GM21619 (cell line): ENCODE results near the gene FOXP1.

ENCODE experiments used
- ATAC-seq: cut with Tn5 transposase; IDR thresholded peaks from one replicate; pipeline ENCODE4 v1.9.1; 2021; ENCODE audit not compliant: unreplicated experiment

The FOXP1 gene

DNA sequence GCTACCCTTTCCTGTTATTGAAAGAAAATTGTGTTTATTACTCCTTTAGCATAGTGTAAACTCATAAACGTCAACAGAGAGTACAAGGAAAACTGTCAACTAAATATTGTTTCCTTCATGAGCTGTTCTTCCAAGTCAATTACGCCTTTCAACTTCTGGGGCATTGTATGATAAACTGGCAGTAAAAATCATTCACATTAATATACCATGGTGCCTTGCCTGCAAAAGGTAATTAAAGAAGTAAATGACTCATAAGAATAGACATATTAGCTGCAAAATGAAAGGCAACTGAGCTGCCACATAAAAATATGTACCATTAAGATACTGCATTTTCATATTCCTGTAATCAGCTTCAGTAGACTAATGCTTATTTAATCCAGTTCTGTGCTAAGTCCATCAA, 447.3 kb downstream of the FOXP1 start:
- no peak for ATAC-seq

DNA sequence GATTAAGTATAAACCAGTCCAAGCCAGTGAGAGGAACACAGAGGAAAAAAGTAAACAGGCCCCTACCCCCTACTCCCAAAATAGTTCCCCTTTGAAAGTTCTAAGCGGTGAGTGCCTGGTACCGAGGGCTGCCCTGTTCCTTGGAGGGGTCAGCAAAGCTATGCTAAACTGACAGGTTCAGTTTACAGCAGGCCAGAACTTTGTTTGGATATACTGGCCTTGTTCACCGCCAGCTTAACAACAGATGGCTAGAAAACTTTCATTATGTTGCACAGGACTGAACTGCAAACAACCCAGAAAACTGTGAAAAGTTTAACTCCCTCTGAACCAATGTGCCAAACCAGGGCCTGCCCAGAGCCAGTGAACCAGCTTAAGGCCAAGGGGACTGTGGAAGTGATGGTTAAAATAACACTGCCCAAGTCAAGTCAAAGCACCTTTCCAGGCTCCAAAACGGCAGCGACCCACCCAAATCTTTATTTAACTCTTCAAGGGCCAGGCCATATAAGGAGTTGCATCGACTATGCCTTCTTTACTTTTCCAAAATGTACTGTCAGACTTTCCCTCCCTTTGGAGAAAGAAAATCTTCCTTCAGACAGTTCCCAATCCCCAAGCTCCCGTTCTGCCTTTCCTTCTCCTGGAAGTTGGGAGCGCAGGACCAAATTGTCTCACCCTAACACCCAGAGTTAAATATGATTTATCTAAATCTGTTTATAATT, 448.0 kb downstream of the FOXP1 start:
- ATAC-seq = no peak

DNA sequence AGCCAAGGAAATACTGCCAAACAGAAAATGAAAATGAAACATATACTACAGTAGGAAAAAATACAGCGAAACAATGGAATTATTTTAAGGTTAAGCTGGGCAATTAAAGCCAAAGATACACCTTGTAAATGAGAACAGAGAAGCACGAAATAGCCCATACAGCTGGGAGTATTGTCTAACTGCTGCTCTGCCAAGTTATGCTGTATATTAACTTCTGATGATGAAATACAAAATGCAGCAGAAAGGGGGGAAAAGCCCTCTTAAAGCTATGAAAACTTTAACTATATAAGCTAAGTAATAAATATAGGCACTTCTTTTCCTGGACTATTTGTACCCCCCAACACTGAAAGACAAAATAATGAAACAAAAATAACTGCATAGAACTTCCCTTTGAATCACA, 449.0 kb downstream of the FOXP1 start:
- no peak for ATAC-seq

DNA sequence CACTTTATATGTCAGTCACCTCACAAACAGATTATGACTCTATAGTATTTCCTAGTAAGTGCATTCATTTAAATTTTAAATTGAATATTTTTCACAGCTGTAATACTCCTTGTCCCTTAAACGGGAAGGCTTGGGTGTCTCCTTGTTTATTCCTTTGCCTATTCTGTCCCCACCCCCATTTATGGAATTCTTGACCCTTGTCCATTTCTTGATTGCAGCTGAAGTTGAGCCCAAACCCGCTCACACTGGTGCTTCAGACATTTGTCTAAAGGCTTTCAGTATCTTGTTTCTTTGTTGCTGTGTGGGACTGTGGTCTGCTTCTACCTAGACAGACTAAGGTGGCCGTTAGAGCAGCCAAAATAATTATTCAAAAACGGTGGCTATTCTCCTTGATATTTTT, 449.7 kb downstream of the FOXP1 start:
- no peak for ATAC-seq

DNA sequence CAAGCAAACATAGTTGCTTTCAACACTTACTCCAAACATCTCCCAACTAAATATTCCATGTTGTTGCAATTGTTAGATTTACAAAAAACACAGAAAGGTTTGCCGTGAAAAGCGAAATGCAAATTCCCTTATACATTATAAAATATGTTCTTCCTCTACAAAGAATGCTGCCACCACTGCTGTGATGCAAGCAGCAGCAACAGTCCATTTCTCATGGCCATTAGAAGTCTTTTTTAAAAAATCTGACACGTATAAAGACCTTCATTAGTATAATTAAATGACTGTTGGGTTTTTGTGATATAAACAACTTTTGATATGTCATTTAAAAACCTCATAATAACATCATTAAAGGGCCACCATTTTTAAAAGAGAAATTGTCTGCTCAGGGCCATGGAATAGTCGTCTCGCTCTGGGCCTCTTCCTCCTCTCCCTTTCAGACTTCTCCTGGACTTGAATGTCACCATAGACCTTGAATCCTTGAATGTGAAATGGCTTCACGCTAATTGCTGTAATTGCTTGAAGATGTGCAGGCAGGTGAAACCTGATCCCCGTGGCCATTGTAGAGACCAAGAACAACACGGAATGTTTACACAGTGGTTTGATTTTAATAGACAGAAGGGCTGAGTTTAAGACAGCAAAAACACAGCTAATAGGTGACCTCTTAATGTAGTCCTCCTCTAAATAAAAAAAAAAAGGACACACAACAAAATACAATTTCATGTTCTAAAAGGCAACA, 450.4 kb downstream of the FOXP1 start:
- ATAC-seq = no peak

DNA sequence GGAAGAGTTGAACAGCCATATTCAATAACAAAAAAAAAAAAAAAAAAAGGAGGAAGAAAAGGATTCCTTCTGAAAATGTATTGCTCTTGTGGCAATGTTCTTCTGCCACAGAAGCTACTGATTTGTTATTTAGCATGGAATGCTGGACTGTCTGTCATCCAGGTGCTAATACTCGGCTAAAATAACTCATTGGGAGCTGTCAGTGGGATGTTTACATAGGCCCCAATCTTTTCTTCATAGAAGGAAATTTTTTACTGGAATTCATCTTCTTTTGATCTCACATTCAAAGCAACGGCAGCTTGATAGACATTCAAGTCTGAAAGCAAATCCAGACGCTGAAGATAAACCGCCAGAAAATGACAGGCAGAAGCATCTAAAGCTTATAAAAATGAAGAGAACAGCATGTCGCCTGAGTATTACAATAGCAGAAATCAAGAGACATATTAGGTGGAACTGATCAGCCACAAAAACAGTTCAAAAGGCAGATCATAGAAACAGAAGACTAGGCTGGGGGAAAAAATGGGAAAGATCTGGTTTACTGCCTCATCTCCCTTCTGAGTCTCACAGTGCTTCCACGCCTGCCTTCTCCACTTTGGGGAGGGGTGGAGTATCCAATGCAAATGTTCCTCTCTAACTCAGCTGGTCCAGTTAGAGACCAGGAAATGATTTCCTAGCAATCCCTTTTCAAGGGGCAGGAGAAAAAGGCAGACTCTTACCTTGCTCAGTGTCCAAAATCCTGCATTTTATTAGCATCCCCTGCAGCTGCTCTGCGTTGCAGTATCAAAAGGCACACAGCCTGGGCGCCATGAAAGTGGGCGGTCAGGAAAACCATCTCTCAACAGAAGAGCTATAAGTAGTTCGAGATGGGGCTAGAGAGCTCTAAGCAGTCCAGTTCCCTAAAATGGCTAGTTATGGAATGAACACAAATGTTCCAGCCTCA, 451.9 kb downstream of the FOXP1 start:
- no peak for ATAC-seq

DNA sequence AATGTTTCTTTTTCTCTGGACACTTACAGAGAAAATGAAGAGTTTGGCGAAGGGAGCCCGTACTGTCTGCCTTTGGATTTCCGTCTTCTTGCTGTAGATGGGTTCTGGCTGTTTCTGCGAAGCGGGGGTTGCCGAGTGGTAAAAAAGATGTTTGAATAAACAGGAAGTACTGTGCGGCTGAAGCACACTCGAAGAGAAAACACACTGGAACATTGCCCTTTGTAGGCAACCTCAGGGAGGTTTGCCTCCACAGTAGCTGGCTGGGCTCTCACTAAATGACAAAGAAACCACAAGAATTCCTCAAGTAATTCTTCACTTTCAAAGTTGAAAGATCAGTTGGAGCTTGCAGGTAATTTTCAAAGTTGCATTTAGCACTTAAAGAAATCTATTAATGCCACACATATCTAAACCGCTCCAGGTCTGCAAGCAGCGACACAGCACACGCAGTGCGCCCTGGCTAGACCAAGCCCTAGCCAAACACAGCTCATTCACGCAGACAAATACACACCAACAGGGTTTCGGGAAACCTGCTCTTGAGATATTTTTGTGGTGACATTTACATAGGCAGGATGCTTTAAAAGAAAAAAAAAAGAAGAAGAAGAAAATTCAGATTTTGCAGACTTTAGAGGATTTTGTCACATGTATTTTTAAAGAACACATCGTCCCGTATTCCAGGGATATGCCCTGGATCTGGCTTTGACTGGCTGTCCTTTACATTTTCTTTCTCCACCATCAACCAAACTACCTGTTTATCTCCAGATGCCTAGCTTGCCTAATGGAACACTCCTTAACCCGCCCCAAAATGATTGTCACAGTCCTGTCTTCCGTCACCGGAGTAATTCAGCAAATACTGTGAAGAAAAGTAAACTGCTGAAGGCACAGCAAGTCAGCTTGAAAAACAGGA, 452.8 kb downstream of the FOXP1 start:
- ATAC-seq = peak; percentile 79

DNA sequence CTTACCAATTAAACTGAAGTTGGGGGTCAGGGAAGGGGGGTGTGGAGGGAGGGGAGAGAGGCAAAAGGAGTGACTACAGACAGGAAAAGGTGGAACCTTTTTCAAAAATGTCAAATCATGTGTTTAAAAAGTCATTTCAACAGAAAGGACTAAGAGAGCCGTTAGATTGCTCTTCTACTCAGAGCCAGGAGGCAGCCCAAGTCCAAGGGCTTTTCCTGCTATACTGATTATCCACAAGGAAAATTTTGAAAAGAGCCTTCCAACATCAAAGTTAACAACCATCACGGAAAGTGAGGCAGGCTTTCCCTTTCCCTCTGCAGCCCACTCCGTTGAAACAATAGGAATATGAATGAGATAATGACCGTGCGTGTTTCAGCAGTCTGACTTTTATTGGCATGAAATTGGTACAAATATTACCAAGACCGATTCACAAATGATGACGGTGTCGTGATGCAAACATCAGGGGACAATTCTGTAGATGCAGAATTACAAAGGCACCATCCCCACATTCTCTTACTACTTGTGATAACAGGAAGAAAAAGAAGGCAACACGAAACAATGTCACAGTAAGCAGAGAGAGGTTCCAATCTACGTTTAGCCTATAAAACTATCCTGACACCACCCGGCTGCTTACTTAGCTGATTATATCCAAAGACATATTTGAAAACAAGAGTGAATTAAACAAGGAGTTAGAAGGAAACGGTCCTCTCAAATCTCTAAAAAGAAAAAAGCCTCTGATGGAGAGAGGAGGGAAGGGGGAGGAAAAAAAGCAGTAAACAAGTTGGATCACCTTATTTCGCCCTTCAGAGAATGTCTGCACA, 453.7 kb downstream of the FOXP1 start:
- no peak for ATAC-seq

DNA sequence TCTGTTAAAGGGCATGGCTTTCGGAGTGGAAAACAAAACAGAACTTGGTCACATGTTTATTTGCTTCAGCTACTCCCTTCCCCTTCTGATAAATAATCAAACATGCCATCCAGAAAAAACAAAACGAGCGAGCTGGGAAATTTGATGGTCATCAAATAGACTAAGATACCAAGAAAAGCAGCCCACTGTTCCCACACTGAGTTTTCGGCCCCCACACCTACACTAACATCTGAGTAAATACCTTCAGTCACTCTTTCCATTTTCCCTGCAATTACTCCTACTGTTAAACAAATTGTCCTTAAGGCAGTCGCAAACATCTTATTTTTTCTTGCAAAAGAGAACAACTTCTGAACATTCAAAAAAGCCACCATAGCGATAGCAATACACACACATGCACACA, 454.6 kb downstream of the FOXP1 start:
- ATAC-seq = no peak

DNA sequence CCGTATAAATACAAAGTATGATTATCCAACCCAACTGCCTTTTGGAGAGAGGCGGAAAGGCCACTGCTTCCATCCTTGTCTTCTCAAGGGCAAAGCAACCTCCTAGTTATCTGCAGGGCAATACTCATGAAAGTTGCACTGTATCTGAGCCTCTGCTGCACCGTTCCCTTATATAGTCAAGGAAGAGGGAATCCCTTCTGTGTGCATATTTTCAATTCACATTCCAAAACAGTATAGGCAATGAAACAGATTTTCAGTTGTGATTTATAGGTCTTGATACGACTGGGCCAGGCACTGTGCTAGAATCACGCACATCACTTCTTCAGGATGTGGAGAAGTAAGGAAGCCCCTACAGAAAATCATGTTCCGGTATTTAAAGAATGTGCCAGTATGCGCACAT, 455.7 kb downstream of the FOXP1 start:
- no peak for ATAC-seq

DNA sequence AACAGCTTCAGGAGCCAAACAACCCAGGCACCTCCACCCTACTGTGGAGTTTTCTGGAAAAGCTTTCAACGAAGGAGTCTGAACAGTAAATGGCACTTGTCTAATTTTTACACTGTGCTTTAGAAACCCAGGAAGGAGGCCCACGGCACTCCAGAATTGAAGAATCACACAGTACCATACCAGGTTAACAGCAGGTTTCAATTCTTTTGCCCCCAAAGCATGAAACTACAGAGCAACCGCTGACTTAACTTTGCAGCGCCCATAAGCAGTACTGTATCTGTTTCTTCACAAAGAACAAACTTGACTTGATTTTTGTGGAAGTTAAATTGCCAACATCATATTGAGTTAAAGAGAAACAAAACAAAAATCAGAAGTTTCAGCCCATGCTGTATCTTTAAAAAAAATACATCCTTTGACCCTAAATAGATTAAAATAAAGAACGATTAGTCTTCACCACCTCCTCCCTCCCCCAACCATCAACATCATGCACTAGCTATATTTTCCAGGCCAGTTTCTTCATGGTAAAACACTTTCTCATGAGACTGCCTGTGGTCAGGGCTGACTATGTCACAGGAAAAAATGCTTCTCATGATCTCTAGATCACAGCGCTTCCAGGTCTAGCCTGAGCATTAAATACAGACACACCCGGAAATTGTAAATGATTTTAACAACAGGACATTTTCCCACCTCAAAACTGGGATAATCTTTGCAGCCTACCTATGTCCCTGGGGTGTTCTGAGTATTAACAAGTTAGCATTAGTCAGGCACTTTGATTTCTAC, 456.3 kb downstream of the FOXP1 start:
- no peak for ATAC-seq

DNA sequence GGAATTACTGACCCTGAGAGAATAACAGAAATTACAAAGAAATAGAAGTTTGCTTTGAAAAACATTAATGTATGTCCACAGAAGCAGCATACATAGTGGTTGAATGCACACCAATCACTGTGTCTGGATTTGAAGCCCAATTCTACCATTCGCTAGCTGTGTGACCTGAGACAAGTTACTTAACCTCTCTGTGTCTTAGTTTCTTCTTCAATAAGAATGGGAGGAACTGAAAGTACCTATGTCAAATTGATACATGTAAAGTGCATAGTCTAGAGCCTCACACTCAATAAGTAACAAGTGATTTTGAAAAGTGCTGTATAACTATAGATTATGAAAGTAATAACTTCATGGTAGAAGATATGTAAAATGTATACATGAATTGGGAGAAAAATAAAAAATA, 457.8 kb downstream of the FOXP1 start:
- ATAC-seq = no peak

DNA sequence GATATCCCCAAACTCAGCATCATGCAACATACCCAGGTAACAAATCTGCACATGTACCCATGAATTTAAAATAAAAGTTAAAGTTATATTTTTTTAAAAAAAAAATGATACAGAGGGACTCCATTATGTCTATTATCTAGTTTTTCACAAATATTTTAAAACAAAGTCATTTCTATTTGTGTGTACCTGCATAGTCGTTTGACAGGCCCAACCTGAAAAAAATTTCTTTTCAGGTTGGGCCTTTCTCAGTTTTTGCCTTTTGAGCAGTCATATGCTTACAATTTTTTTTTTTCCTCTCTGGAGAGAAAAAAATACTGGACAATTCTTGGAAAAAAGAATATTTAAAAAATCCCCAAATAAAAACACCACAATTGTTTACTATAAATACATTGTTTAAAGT, 459.5 kb downstream of the FOXP1 start:
- no peak for ATAC-seq

DNA sequence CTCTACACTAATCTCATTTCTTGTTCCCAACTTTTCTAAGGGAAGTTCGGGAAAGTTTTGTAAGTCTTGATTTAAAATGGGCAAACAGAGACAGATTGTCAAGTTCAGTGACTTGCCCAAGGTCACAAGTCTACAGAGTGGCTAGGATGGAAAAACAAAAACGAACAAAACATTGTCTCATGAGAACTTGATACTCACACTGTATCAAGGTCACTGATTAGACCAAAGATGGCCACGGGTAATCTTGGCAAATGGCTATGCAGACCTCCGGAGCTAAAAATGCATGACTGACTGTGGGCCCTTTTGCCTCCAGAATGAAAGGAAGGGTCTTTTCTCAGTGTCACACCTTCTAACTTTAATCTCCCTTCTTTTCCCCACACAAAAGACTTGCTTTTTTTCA, 460.9 kb downstream of the FOXP1 start:
- ATAC-seq = no peak

DNA sequence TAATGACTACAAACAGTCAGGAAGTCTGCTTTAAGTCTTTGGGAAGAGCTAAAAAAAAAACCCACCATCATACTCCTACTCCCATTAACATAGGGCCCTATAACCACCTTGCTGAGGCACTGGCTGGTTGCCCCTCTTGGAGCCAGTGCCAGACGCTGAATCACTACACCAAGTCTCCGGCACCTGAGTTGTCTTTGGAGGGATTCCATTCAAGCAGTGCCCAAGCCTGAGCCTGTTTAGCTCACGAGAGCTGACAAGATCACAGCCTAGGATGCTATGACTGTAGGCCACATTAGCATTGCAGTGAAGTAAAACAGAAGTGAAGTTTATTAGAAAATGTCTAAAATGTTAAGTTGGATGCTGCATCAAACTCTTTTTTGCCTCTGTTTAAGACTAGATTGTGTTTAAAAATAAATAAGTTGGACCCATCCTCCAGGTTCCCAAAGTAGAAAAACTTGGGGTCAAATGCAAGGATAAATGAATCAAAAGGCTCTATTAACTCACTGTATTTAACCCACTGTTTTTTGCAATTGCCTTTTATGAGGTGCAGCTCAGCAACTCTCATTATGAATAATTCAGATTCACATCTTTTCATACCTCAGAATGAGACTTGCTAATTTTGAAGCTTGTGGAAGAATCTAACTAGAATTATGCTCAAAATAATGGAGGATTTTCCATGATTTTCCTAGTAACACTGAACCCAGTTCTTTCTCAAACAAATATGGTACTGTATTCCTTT, 461.9 kb downstream of the FOXP1 start:
- no peak for ATAC-seq

DNA sequence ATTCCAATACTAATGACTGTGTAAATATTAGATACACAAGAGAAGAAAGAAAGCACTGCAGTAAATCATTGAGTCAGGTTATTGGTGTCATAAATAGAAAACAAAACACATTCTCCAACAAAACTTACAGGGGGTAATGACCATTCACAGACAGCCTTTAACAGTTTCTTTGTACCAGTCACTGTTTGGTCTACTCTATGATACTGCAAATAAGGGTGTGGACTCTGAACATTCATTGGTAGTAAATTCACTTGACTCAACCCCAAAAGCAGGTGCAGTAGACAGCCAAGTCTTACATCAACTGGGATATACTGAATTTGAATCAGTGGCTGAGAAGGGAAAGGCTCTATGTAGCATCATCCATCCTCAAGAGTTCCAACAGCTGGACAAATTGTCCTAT, 463.5 kb downstream of the FOXP1 start:
- ATAC-seq = no peak

DNA sequence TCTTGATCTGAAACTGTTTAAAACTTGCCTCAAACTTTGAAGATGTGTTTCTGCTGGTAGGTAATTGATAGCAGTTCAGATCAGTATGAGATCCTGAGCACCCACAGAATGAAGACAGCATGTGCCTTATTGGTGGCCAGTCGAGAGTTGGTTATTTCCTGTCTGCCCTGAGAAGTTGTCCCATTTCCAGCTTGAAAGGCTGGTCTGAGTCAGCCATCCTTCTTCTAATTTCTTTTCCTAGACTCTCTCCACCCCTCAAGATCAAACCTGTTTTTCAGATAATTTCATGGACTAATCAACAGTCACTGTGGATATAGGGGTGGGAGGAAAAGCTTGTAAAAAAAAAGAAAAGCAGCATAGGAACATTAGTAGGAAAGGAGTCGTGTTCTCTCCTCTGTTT, 464.4 kb downstream of the FOXP1 start:
- no peak for ATAC-seq

DNA sequence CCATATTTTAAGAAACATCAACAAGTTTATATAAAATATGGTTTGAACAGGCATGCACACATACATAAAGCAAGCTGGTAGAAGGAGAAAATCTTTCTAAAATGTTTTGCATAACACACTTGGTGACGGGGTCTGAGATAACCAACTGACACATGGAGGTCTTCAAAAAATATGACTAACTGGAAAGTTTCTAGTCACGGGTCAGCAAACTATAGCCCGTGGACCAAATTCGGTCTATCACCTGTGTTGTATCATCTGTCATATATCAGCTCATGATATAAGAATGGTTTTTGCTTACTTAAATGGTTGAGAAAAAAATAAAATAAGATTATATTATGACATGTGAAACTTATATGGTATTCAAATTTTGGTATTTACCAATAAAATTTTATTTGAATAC, 465.1 kb downstream of the FOXP1 start:
- ATAC-seq = no peak
